SH-SY5Y (cell line): ENCODE results near the gene ABCA12.

Source experiments
- GATA2 ChIP-seq: IDR thresholded peaks from 2 replicates; pipeline ENCODE4 v1.6.1; 2011; ENCODE audit warnings: mild to moderate bottlenecking, low read depth, low read length
- GATA3 ChIP-seq: IDR thresholded peaks from 2 replicates; pipeline ENCODE4 v1.6.1; 2011; ENCODE audit warnings: low read depth, mild to moderate bottlenecking, low read length, moderate library complexity

DNA sequence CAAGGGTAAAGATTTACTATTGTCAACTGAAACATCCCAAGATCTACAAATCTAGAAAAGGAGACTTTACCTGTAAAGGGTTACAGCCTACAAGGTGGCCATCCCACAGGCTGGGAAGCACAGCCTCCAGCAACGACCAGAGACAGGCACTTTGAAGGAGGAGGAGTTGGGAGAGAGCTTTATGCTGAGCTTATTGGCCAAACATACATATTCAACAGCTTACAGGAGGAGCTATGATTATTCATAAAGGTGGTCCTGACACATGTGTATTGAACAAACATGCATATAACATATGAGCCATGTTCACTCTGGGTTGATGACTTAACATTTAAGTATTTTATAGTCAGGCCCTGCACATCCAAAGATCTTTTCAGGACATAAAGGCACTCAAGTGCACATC is 11.1 kb upstream of the ABCA12 start:
- TF ChIP-seq GATA3: no peak
- TF ChIP-seq GATA2: no peak
